Gastrocnemius medialis (tissue), 4 donors: ENCODE measurements around the gene PICALM. TPM values are rescaled to one million over a fixed set of nuclear protein-coding genes. Genes with fewer than 3 reads are reported as not detected.
"Not testable (repeated sequence)": the region's sequence is repeated elsewhere in the genome, so short reads cannot be mapped to it uniquely, and the experiment has no call there.

Source experiments
- ATAC-seq, 2 donors: fragments of 150-250 bp; one replicate each; pipeline ENCODE4 v1.9.1; 2016
- DNase-seq, 2 donors: peaks; one replicate each; pipeline ENCODE4 v3.0.0-alpha.2; 2019
- H3K27ac ChIP-seq, 4 donors: fragments of 200-600 bp; sonication (generic); 1 replicate in 1 of 4; 2 replicates in 3 of 4; pipeline ENCODE4 v1.5.1; 2016 to 2018; ENCODE audit warnings: mild to moderate bottlenecking in 2 of 4, moderate library complexity in 1 of 4
- H3K27me3 ChIP-seq, 3 donors: fragments of 200-600 bp; sonication (generic) in 2 of 3; 1 replicate in 1 of 3; 2 replicates in 2 of 3; pipeline versions ENCODE4 v1.5.1 to v1.6.0; 2016 to 2019; ENCODE audit warnings: mild to moderate bottlenecking in 1 of 3, moderate library complexity in 1 of 3
- H3K36me3 ChIP-seq, 2 donors: fragments of 200-600 bp; sonication (generic) in 1 of 2; one replicate each; pipeline ENCODE4 v1.5.1; 2017 to 2018
- H3K4me1 ChIP-seq, 2 donors: fragments of 200-600 bp; sonication (generic) in 1 of 2; one replicate each; pipeline ENCODE4 v1.5.1; 2016 to 2017; ENCODE audit warnings: mild to moderate bottlenecking in 2 of 2
- H3K4me3 ChIP-seq, 4 donors: fragments of 200-600 bp; sonication (generic) in 3 of 4; 1 replicate in 1 of 4; 2 replicates in 3 of 4; pipeline ENCODE4 v1.5.1; 2016 to 2019; ENCODE audit warnings: mild to moderate bottlenecking in 2 of 4
- H3K9me3 ChIP-seq, 3 donors: fragments of 200-600 bp; sonication (generic) in 2 of 3; 1 replicate in 1 of 3; 2 replicates in 2 of 3; pipeline ENCODE4 v1.5.1; 2016 to 2019
- POLR2A ChIP-seq, 2 donors: fragments of 450-650 bp; IDR thresholded peaks; one replicate each; pipeline ENCODE4 v1.6.1; 2017; ENCODE audit warnings: antibody characterized with exemption in 2 of 2, mild to moderate bottlenecking in 2 of 2, moderate library complexity in 2 of 2
- in situ Hi-C, 4 donors: fragments of 200-750 bp; cut with MboI; loops; one replicate each; pipeline versions ENCODE4 v1.15.0 to v1.8.0; 2017; ENCODE audit warnings: low sequenced_read_pairs in 4 of 4
- intact Hi-C: fragments of 100-400 bp; cut with DNase I; formaldehyde crosslinking; loops from one replicate; pipeline ENCODE4 v1.15.1; 2023; ENCODE audit warnings: low total_unique reads
- total RNA-seq, 4 donors: library from RNA; depleted of rRNA; stranded (reverse); fragments of >200 nt; gene quantifications; one replicate each; pipeline versions ENCODE4 v1.1.0 to v1.2.3, GENCODE V29; 2016
- TF ChIP-seq, protein P1 (sequence below), 5 experiments: fragments of 450-650 bp in 3 of 5; fragments of 200-600 bp in 2 of 5; sonication (generic) in 2 of 5; IDR thresholded peaks in 4 of 5; conservative IDR thresholded peaks in 1 of 5; 1 replicate in 4 of 5; 2 replicates in 1 of 5; pipeline ENCODE4 v1.5.1; 2016 to 2019; ENCODE audit warnings: antibody characterized with exemption in 5 of 5, mild to moderate bottlenecking in 3 of 5, moderate library complexity in 3 of 5

PICALM gene
- total RNA-seq, 4 donors from 2014 or later: 82.3 to 125 (median 107) TPM

DNA sequence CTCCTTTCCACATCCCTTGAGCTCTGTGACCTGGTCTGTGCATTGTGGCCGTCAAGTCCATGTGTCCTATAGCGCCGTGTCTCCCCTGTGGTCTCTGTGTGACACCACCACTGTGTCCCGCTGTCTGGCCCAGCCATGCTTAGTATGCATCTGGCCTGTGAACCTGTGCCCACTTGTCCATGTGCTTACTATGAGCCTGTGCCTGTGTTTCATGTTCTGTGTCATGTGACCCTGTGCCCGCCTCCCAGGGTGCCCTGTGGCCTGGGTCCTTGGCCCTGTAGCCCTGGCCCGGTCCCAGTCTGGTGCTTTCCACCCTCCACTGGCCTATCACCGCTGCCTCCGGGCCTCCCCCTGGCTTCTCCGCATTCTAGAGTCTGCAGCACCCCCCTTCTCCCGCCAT, 133.1 kb downstream of the PICALM start:
- TF ChIP-seq, protein P1, sequence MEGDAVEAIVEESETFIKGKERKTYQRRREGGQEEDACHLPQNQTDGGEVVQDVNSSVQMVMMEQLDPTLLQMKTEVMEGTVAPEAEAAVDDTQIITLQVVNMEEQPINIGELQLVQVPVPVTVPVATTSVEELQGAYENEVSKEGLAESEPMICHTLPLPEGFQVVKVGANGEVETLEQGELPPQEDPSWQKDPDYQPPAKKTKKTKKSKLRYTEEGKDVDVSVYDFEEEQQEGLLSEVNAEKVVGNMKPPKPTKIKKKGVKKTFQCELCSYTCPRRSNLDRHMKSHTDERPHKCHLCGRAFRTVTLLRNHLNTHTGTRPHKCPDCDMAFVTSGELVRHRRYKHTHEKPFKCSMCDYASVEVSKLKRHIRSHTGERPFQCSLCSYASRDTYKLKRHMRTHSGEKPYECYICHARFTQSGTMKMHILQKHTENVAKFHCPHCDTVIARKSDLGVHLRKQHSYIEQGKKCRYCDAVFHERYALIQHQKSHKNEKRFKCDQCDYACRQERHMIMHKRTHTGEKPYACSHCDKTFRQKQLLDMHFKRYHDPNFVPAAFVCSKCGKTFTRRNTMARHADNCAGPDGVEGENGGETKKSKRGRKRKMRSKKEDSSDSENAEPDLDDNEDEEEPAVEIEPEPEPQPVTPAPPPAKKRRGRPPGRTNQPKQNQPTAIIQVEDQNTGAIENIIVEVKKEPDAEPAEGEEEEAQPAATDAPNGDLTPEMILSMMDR (IDR thresholded peaks at IDR 0.05 in 4 of 5, conservative IDR thresholded peaks at IDR 0.05 in 1 of 5): no peak
- TF ChIP-seq POLR2A (IDR thresholded peaks at IDR 0.05): no peak
- no peak overlapping the region for H3K4me3 ChIP-seq
- in situ Hi-C loops (loop anchor here in 3 of 4 donors (5.0 to 10.0 kb wide), 2 partner anchors 282 to 289 kb away; no protein-coding TSS in a partner anchor), intact Hi-C loops (no loop called here)
- no peaks in the 10 kb centered on the region for H3K9me3 ChIP-seq
- H3K4me1 ChIP-seq: no peaks in the 10 kb centered on the region
- ATAC-seq (no peak), DNase-seq (no peak)
- no peak overlapping the region for H3K27ac ChIP-seq
- H3K36me3 ChIP-seq: no peaks in the 10 kb centered on the region
- H3K27me3 ChIP-seq: no peaks in the 10 kb centered on the region

DNA sequence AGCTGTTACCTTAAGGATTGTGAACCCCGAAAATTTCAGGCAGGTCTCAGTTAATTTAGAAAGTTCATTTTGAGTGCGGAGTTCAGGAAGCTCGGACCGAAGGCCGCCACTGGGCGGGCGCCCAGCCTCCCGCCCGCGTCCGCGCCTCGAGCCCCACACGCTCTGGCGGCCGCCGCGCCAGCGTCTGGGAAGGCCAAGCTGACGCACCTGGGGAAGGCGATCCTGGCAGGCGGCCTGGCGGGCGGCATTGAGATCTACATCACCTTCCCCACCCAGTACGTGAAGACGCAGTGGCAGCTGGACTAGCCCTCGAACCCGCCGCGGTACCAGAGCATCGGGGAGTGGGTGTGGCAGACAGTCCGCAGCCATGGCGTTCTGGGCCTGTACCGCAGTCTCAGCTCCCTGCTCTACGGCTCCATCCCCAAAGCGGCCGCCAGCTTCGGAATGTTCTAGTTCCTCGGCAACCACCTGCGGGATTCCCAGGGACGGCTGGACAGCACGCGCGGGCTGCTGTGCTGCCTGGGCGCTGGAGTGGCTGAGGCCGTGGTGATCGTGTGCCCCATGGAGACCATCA, 134.2 kb downstream of the PICALM start:
- no peaks in the 10 kb centered on the region for H3K36me3 ChIP-seq
- H3K27me3 ChIP-seq: no peaks in the 10 kb centered on the region
- H3K4me1 ChIP-seq: no peaks in the 10 kb centered on the region
- in situ Hi-C loops (loop anchor here in 3 of 4 donors (5.0 to 10.0 kb wide), 2 partner anchors 283 to 290 kb away; no protein-coding TSS in a partner anchor), intact Hi-C loops (no loop called here)
- TF ChIP-seq, protein P1 (IDR thresholded peaks at IDR 0.05 in 4 of 5, conservative IDR thresholded peaks at IDR 0.05 in 1 of 5): no peak
- no peak for TF ChIP-seq POLR2A (IDR thresholded peaks at IDR 0.05)
- DNase-seq: no peak
- ATAC-seq: no peak
- H3K27ac ChIP-seq: no peak overlapping the region
- no peaks in the 10 kb centered on the region for H3K9me3 ChIP-seq
- no peak overlapping the region for H3K4me3 ChIP-seq

DNA sequence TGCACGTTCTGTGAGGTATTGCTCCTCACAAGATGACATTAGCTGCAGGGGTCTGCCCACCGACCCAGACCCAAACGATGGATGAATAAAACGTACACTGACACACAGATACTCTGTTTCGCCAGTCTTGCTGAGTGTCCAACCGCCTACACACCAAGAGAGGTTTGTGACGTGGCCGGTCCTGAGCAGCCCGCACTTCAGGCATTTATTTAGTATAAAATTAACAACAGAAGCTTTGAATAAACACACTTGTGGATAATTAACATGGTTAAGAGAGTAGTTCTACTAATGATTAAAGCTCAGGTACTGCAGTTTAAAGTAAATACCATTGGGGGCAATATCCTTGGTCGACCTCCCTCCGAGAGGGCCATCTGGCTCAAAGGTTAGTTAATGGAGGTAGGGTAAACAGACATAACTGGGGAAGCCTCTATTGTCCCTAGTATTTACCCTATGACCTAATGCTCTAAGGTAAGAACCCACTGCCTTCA, 138.0 kb downstream of the PICALM start:
- no peaks in the 10 kb centered on the region for H3K4me1 ChIP-seq
- no peak overlapping the region for H3K27ac ChIP-seq
- no peak for DNase-seq
- no peaks in the 10 kb centered on the region for H3K9me3 ChIP-seq
- ATAC-seq: no peak
- H3K36me3 ChIP-seq: no peaks in the 10 kb centered on the region
- in situ Hi-C loops: loop anchor here in 1 of 4 donors (10.0 kb wide), 1 partner anchor 294 kb away; no protein-coding TSS in a partner anchor
- no peak overlapping the region for H3K4me3 ChIP-seq
- no peaks in the 10 kb centered on the region for H3K27me3 ChIP-seq
- TF ChIP-seq, protein P1 (IDR thresholded peaks at IDR 0.05 in 4 of 5, conservative IDR thresholded peaks at IDR 0.05 in 1 of 5): no peak
- TF ChIP-seq POLR2A (IDR thresholded peaks at IDR 0.05): no peak
- intact Hi-C loops: no loop called here

DNA sequence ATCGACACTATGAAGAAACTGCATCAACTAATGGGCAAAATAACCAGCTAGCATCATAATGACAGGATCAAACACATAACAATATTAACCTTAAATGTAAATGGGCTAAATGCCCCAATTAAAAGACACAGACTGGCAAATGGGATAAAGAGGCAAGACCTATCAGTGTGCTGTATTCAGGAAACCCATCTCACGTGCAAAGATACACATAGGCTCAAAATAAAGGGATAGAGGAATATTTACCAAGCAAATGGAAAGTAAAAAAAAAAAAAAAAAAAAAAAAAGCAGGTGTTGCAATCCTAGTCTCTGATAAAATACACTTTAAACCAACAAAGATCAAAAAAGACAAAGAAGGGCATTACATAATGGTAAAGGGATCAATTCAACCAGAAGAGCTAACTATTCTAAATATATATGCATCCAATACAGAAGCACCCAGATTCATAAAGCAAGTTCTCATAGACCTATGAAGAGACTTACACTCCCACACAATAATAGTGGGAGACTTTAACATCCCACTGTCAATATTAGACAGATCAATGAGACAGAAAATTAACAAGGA, 142.2 kb downstream of the PICALM start:
- intact Hi-C loops, ATAC-seq, H3K4me1 ChIP-seq, DNase-seq, H3K4me3 ChIP-seq, H3K27ac ChIP-seq, in situ Hi-C loops, H3K9me3 ChIP-seq, H3K36me3 ChIP-seq, H3K27me3 ChIP-seq: not testable (repeated sequence)

DNA sequence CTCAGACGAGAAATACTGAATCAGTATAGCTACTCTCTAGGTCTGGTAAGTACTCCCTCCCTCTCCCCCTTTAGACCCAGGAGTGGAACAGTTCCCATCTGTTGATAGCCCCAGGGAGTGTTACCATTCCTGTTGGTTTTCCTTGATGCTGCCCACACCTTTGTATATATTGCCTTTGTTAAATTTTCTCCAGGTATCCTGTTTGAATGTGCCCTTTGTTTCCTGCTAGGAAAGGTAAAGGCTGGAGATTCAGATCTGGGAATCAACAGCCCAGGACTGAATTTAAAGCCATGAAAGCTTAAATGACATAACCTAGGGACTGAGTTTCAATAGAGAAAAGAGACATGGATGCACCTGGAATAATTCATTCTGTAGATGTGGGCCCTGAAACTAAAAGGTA, 145.4 kb downstream of the PICALM start:
- Histone ChIP-seq H3K4me1 (no peaks in the 10 kb centered on the region), H3K4me3 (no peak overlapping the region), H3K27me3 (peaks cover 0 to 4% (median 0%) of the 10 kb centered on the region in 3 donors), H3K27ac (no peak overlapping the region), H3K9me3 (no peaks in the 10 kb centered on the region), H3K36me3 (no peaks in the 10 kb centered on the region)
- in situ Hi-C loops: no loop called here
- DNase-seq: no peak
- no peak for ATAC-seq
- no peak for TF ChIP-seq POLR2A (IDR thresholded peaks at IDR 0.05)
- TF ChIP-seq, protein P1 (IDR thresholded peaks at IDR 0.05 in 4 of 5, conservative IDR thresholded peaks at IDR 0.05 in 1 of 5): no peak
- intact Hi-C loops: no loop called here
